Right kidney (tissue), 9 donors: ENCODE results near the gene TFB1M.
A peak's percentile ranks its signal among the peaks of the same experiment; 100 is the strongest.
"Not testable (repeated sequence)": the region's sequence is repeated elsewhere in the genome, so short reads cannot be mapped to it uniquely, and the experiment has no call there.

Experiments used
- DNase-seq: peaks from one replicate; pipeline ENCODE4 v3.0.0-alpha.2; 2016
- long read RNA-seq, 8 donors: transcript quantifications; one replicate each; lab custom pipeline, GENCODE V29; 2026

TFB1M gene
- long read RNA-seq, donor 1, transcript TFB1M-201 (7 exons, 1,424 nt): major isoform, 5 of 5 reads
- long read RNA-seq, donor 1, partial matches to known transcripts: 0 of 5 reads
- long read RNA-seq, donor 1, other reads (novel, unspliced or antisense): 0 of 5 reads
- long read RNA-seq, donor 2, partial matches to known transcripts: 0 of 3 reads
- long read RNA-seq, donor 2, other reads (novel, unspliced or antisense): 0 of 3 reads
- long read RNA-seq, donor 3, transcript TFB1M-201 (7 exons, 1,424 nt): major isoform, 7 of 7 reads
- long read RNA-seq, donor 3, partial matches to known transcripts: 0 of 7 reads
- long read RNA-seq, donor 3, other reads (novel, unspliced or antisense): 0 of 7 reads
- long read RNA-seq, donor 4, transcript TFB1M-201 (7 exons, 1,424 nt): major isoform, 6 of 6 reads
- long read RNA-seq, donor 4, partial matches to known transcripts: 0 of 6 reads
- long read RNA-seq, donor 4, other reads (novel, unspliced or antisense): 0 of 6 reads
- long read RNA-seq, donor 5, transcript TFB1M-201 (7 exons, 1,424 nt): major isoform, 12 of 12 reads
- long read RNA-seq, donor 5, partial matches to known transcripts: 0 of 12 reads
- long read RNA-seq, donor 5, other reads (novel, unspliced or antisense): 0 of 12 reads
- long read RNA-seq, donor 6: 0 reads
- long read RNA-seq, donor 7, transcript TFB1M-201 (7 exons, 1,424 nt): major isoform, 9 of 9 reads
- long read RNA-seq, donor 7, partial matches to known transcripts: 0 of 9 reads
- long read RNA-seq, donor 7, other reads (novel, unspliced or antisense): 0 of 9 reads
- long read RNA-seq, donor 8, transcript TFB1M-201 (7 exons, 1,424 nt): major isoform, 9 of 9 reads
- long read RNA-seq, donor 8, partial matches to known transcripts: 0 of 9 reads
- long read RNA-seq, donor 8, other reads (novel, unspliced or antisense): 0 of 9 reads

- DNase-seq: peak; percentile 84
Observed at GRCh38 chr6:155314092-155314772, at the start of gene TFB1M. Gene TFB1M (minus strand): TSS chr6:155314484. CDS start chr6:155314428, 56 bp downstream.

GRCh38 chr6:155364021-155364420 is 49.7 kb upstream of the TFB1M start:
- DNase-seq: not testable (repeated sequence)

GRCh38 chr6:155362968-155363632 is 48.8 kb upstream of the TFB1M start:
- DNase-seq: not testable (repeated sequence)

GRCh38 chr6:155354167-155354566 is 39.9 kb upstream of the TFB1M start:
- no peak for DNase-seq

- no peak for DNase-seq
Observed at GRCh38 chr6:155352811-155353210, 38.5 kb upstream of the TFB1M start.

DNA sequence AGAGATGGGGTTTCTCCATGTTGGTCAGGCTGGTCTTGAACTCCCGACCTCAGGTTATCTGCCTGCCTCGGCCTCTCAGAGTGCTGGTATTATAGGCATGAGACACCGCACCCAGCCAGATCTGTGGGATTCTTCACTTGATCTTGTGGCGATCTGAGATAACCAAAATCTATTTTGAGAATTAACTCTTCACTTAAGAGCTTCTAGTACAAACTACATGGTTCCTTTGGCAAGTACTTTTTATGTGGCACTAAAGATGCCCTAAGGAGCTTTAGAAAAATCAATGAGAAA is 37.8 kb upstream of the TFB1M start:
- DNase-seq: no peak

GRCh38 chr6:155351273-155352129 is 37.2 kb upstream of the TFB1M start:
- no peak for DNase-seq

GRCh38 chr6:155349956-155350355 is 35.7 kb upstream of the TFB1M start:
- no peak for DNase-seq

DNA sequence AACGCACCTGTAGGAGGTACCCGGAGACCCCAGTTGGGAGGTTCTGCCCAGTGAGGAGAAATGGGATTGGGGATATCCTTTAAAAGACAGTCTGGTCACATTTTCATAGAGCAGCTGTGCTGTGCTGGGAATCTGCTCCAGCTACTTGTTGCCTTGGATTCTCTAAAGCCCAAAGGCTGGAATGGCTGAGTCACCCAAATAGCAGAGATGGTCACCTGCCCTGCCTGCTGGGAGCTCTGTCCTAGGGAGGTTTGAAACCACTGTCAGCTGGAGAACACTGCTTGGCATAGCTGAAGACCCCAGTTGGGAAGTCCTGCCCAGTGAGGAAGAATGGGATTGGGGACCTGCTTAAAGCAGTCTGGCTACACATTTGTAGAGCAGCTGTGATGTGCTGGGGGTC is 34.8 kb upstream of the TFB1M start:
- no peak for DNase-seq

DNA sequence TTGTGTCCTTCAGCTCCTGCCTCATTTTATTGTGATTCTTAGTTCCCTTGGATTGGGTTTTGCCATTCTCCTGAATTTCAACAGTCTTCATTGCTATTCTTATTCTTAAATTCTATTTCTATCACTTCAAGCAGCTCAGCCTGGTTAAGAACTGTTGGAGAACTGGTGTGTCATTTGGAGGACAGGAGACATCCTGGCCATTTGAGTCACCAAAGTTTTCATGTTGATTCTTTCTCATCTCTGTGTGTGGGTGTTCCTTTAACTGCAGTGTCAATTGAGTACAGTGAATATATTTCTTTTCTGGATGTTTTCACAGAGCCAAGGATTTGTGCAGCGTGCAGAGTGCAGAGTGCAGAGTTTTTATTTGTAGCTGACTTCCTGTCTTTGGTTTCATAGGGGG is 33.5 kb upstream of the TFB1M start:
- DNase-seq: no peak

DNA sequence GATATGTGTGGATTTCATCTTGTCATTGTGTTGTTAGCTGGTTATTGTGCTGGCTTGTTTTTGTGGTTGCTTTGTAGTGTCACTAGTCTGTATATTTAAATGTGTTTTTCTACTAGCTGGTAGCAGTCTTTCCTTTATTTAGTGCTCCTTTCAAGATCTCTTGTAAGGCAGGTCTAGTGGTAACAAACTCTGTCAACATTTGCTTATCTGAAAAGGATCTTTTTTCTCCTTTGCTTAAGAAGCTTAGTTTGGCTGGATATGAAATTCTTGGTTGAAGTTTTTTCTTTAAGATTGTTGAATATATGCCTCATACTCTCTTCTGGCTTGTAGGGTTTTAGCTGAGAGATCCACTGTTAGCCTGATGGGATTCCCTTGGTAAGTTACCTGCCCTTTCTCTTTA is 32.7 kb upstream of the TFB1M start:
- no peak for DNase-seq

DNA sequence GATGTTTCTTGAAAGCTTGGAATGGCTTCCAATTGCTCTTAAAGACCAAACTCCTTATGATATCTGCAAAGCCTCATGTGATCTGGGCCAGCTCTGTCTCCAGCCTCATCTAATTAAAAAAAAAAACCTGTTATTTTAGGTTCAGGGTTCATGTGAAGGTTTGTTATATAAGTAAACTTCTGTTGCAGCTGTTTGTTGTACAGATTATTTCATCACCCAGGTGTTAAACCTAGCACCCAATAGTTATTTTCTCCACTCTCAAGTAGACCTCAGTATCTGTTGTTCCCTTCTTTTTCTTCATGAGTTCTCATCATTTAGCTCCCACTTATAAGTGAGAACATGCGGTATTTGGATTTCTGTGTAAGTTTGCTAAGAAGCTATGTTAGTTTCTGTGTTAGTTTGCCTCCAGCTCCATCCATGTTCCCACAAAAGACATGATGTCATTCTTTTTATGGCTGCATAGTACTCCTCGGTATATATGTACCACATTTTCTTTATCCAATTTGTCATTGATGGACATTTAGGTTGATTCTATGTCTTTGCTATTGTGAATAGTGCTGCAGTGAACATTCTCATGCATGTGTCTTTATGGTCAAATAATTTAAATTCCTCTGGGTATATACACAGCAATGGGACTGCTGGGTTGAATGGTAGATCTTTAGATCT is 30.2 kb upstream of the TFB1M start:
- DNase-seq: no peak

DNA sequence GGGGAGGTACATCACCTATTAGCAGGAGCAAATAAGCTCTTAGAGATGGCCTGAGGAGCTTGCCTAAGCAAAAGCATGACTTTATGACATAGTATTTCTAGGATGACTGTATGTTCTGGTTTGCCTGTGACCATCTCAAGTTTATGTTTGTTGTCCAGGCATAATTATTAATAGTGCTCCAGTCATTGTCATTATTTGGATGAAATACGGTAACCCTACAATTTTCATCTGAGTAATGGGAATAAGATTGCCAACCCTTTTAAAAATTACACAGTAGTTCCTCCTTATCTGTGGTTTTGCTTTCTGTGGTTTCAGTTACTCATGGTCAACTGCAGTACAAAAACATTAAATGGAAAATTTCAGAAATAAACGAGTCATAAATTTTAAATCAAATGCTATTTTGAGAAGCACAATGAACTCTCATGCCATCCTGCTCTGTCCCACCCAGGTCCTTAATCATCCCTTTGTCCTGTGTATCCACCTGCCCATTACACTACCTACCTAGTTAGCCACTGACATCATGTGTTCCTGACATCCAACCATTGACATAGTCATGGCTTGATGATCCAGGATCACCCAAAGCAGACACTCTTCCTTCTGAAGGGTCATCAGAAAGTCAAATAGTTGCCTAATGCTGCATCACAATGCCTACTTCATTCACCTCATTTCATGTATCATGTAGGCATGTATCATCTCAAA is 27.0 kb upstream of the TFB1M start:
- no peak for DNase-seq

DNA sequence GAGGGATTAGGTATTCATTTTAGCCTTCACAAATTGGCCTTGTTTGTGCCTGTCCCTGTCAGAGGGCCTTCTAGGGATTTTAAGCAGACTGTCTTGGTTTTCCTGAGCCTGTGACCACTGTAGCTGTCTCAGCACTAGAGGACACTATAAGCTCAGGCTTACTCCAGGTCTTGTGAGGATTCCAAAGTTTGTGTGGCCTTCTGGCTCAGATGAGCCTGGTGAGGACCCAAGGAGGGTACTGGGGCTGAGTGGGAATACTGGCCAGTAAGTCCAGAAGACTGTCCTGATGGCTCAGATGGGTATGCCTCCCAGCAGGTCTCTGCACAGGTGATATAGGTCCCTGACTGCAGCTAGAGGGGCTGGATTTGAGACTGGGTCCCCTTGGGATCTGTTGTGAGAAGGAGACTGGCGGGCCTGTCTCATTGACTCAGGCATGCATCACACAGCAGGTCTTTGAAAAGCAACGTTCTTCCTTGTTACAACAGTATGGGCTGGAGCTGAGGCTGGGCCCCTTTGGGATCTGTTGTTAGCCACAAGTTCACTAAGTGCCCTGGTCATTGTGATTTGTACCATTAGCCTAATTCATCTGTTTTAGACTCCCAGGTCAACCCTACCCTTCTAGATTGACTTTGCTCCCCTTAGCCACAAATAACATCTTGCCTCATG is 26.3 kb upstream of the TFB1M start:
- no peak for DNase-seq

DNA sequence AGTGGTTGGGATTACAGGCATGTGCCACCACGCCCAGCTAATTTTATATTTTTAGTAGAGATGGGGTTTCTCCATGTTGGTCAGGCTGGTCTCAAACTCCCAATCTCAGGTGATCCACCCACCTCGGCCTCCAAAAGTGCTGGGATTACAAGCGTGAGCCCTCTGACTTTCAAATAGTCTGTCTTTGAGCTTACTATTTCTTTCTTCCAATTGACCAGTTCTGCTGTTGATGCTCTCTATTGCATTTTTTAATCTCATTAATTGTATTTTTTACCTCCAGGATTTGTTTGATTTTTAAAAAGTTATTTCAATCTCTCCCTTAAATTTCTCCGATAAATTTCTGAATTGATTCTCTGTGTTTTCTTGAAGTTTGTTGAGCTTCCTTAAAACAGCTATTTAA is 25.6 kb upstream of the TFB1M start:
- DNase-seq: not testable (repeated sequence)

GRCh38 chr6:155338237-155338636 is 24.0 kb upstream of the TFB1M start:
- DNase-seq: not testable (repeated sequence)

DNA sequence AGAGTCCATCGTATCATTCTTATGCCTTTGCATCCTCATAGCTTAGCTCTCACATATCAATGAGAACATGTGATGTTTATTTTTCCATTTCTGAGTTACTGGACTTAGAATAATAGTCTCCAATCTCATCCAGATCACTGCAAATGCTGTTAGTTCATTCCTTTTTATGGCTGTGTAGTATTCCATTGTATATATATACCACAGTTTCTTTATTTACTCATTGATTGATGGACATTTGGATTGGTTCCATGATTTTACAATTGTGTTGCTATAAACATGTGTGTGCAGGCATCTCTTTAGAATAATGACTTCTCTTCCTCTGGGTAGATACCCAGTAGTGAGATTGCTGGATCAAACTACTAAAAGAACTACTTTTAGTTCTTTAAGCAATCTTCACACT is 21.0 kb upstream of the TFB1M start:
- no peak for DNase-seq

GRCh38 chr6:155334073-155334472 is 19.8 kb upstream of the TFB1M start:
- DNase-seq: not testable (repeated sequence)

DNA sequence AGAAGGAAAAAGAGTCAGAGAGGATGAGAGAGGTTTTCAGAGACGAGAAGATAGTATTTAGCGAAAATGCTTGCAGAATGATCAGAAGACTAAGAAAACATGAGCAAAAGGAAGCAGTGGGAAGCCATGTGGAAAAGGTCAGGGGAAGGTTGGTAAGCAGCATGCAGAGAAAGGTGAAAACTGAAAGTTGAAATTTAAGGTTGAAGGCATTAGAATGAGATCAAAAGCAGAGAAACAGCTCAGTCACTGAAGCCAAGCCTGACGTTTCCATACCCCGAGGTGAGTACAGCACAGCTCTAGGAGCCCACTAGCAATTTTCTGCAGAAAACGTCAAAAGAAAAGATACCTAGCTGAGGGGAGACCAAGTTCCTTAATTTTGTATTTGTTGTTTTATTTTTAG is 19.1 kb upstream of the TFB1M start:
- DNase-seq: no peak

- no peak for DNase-seq
Observed at GRCh38 chr6:155330922-155331321, 16.6 kb upstream of the TFB1M start.
